Astrocyte (in vitro differentiated cells and primary cell): ENCODE measurements around the gene MPRIP.

Experiments
- CTCF ChIP-seq: IDR thresholded peaks from 2 replicates; pipeline ENCODE4 v1.5.1; 2011; ENCODE audit warnings: low read depth, mild to moderate bottlenecking, inconsistent platforms, low read length, moderate library complexity; ENCODE audit not compliant: insufficient read depth
- EZH2 ChIP-seq: IDR thresholded peaks from 2 replicates; pipeline ENCODE4 v1.6.1; 2012; ENCODE audit warnings: mild to moderate bottlenecking, low read length, inconsistent platforms; ENCODE audit not compliant: insufficient read depth

GRCh38 chr17:17206124-17206912, 164.1 kb downstream of the MPRIP start, which contains the start of gene PLD6:
- TF ChIP-seq CTCF (no peak), EZH2 (no peak)
